ENCODE data around the gene ILF2. TPM values are rescaled to one million over a fixed set of nuclear protein-coding genes. Genes with fewer than 3 reads are reported as not detected.
A peak's percentile ranks its signal among the peaks of the same experiment; 100 is the strongest.

ILF2 gene
- total RNA-seq, 4 donors from 2014 or later = 80.2 to 201 (median 122) TPM

DNA sequence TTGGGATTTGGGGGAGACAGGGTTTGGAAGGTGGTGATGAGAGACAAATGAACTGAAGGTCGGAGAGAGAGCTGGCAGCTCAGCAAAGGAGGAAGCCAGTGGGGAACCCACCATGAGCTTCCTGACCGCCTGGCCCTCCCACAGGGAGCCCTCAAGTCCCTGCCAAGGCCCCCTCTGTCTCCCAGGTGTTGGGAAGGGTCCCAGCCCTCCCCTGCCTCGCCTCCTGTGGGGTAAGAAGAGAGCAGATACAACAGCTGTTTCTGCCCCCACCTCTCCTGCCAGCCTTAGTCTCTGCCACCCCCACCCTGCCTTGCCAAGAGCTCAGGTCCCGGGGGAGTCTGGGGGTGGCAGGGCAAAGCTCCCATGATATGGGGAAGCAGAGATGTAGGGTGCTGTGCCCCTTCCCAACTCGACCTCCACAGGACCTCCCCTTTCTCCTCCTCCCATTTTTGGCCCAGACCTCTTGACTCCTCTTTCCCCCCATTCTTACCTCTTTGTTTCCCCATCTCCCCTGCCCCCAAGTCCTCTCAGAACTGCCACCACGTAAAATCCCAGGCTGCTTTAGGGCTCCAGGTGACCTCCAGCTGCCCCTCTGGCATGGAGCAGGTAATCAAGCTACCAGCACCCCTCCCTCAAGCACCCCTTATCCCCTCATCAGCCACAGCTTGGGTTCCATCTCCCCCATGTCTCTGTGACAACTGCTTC, 42.0 kb downstream of the ILF2 start:
- ATAC-seq (ENCODE audit: low FRiP score) (no peak), DNase-seq (ENCODE audit: low spot score) (no peak)
- TF ChIP-seq, protein P1, sequence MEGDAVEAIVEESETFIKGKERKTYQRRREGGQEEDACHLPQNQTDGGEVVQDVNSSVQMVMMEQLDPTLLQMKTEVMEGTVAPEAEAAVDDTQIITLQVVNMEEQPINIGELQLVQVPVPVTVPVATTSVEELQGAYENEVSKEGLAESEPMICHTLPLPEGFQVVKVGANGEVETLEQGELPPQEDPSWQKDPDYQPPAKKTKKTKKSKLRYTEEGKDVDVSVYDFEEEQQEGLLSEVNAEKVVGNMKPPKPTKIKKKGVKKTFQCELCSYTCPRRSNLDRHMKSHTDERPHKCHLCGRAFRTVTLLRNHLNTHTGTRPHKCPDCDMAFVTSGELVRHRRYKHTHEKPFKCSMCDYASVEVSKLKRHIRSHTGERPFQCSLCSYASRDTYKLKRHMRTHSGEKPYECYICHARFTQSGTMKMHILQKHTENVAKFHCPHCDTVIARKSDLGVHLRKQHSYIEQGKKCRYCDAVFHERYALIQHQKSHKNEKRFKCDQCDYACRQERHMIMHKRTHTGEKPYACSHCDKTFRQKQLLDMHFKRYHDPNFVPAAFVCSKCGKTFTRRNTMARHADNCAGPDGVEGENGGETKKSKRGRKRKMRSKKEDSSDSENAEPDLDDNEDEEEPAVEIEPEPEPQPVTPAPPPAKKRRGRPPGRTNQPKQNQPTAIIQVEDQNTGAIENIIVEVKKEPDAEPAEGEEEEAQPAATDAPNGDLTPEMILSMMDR (IDR thresholded peaks at IDR 0.05) = no peak

DNA sequence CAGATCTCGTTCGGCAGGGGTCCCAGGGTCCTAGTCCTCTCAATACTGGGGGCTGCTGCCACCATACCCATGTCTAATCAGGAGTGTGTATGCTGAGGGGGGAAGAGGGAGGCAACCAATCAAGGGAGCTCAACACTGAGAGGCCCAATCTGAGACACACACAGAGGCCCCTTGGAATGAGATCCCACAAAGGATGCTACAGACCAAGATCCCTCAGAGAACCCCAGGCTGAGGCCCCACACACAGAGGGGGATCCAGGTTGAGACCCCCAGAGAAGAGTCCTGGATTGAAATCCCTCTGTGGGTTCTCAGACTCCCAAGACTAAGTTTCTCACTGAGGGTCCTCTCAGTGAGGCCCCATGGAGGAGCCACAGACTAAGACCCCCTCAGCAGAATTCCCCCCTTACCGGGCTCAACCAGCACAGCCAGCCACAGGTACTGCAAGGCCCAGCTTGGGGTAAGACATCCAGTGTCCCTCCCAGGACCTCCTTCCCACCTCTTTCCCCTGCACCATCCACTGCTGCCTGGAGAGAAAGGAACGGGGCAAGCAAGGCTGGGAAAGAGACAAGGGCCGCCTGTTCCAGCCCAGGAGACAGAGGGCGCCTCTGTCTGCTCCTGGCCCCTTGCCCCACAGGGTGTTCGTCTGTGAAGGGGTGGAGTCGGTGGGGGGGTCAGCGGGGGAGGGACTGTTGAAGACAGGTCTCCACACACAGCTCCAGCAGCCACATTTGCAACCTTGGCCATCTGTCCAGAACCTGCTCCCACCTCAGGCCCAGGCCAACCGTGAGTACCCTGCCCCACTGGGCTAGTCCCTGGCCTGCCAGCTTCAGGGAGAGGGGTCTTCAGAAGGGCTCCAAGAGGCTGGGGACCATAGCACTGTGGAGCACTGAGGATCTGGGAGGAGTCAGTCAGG, 42.8 kb downstream of the ILF2 start, which contains the start of gene S100A1:
TSS of gene S100A1 (plus strand) at position 720 of the 912 bp plus-strand sequence. CDS start 2,088 bp downstream, outside the sequence.
- TF ChIP-seq, protein P1 (IDR thresholded peaks at IDR 0.05) = no peak
- no peak for ATAC-seq (ENCODE audit: low FRiP score)
- DNase-seq (ENCODE audit: low spot score) = no peak

DNA sequence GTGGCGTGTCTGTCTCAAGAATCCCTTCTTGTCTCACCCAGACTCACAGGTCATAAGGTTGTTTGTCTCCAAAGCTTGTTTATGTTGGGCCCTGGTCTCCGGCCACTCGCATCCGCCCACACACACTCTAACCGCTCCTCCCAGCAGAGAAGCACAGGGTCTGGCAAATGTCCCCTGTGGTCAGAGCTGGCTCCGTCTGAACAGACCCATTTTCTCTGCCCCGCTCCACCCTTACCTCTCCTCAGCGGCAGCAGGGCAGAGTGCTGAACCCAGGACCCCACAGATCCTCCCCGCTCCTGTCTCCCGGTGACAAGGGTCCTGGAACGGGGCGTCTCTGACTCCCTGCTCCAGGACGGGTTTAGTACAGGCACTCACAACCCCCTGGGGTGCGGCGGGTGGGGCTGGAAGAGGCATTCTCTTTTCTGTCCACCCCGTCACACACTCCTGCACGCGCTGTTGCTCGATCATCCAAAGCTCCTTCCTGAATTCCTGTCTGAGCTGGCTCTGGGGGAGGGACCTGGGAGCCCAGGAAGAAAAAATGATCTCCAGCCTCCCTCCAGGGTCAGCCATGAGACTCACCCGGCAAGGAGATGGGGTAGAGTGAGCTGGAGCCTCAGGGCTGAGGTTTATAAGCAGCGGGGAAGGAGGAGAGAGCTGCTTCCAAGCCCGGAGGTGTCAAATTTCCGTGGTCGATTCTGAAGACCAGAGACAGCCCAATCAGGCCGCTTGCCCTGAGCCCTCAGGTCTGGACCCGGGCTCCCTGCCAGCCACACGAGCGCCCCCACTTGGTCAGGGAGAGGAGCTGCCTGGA, 43.7 kb downstream of the ILF2 start, which contains the start of gene S100A13:
TSS of gene S100A13 (minus strand) at position 602 of the 811 bp plus-strand sequence. CDS start 1,033 bp downstream, outside the sequence.
- peak; percentile 67 for ATAC-seq (ENCODE audit: low FRiP score)
- TF ChIP-seq, protein P1 (IDR thresholded peaks at IDR 0.05) = no peak
- DNase-seq (ENCODE audit: low spot score) = no peak

DNA sequence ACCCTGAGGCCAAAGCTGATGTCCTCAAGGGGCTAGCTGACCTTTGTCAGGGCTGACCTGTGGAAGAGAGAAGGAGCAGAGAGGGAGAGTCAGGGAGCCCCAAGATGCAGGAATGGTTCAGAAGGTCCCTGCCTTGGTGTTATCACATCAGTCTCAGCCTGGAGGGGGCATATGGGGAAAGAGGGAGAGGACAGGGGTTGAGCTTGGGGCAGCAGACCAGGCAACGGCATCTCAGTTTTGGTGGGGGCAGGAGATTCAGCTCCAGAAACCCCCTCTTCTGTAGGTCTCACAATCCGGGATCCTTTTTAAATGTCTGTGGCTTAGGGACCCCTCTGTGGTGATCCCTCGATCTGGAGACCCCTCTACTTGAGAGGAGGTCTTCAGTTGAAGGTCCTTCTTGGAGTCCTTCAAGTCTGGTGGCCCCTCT, 44.3 kb downstream of the ILF2 start:
- TF ChIP-seq, protein P1 (IDR thresholded peaks at IDR 0.05) = no peak
- ATAC-seq (ENCODE audit: low FRiP score) (peak; percentile 6), DNase-seq (ENCODE audit: low spot score) (no peak)

DNA sequence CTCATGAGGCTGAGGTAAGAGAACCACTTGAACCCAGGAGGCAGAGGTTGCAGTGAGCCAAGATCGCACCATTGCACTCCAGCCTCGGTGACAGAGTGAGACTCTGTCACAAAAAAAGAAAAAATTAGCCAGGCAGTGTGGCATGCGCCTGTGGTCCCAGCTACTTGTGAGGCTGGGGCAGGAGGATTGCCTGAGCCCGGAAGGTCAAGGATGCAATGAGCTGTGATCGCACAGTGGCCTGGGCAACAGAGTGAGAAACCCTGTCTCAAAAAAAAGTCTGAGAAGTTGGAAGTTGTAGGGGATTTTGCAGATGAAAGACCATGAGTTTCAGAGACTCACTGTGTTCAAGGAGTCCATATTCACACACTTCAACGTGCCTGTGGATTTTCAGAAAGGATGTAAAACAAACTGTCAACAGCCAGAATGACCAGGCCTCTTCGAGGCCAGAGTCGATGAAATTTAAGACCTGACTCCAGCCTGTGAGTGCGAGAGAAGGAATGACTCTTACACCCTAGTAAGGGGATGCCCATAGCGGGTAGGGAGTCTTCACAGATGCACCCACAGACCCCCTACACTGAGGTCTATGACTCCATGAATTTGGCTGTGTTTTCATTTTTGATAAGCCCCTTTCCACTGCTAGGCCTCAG, 45.7 kb downstream of the ILF2 start:
- TF ChIP-seq, protein P1 (IDR thresholded peaks at IDR 0.05) = no peak
- no peak for DNase-seq (ENCODE audit: low spot score)

DNA sequence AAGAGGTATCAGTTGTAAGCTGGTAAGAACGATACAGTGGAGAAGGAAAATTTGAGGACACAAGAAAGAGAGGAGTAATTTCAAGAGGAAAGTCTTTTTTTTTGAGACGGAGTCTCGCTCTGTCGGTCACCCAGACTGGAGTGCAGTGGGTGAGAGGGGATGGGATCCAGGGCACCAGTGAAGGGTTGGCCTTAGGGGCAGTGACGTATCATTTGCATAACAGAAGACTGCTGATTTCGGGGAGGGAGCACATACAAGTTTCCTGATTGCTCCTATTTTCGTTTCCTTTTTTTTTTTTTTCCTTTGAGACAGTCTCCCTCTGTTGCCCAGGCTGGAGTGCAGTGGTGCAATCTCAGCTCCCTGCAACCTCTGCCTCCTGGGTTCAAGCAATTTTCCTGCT, 47.7 kb downstream of the ILF2 start:
- no peak for DNase-seq (ENCODE audit: low spot score)
- TF ChIP-seq, protein P1 (IDR thresholded peaks at IDR 0.05) = no peak
- no peak for ATAC-seq (ENCODE audit: low FRiP score)

More for the DNA sequence above, 45.7 kb downstream of the ILF2 start:
- ATAC-seq (ENCODE audit: low FRiP score) = no peak

All from omental fat pad (tissue), 4 donors.